ENCODE measurements around the gene RBCK1.
"Not testable (repeated sequence)": the region's sequence is repeated elsewhere in the genome, so short reads cannot be mapped to it uniquely, and the experiment has no call there.

The RBCK1 gene

DNA sequence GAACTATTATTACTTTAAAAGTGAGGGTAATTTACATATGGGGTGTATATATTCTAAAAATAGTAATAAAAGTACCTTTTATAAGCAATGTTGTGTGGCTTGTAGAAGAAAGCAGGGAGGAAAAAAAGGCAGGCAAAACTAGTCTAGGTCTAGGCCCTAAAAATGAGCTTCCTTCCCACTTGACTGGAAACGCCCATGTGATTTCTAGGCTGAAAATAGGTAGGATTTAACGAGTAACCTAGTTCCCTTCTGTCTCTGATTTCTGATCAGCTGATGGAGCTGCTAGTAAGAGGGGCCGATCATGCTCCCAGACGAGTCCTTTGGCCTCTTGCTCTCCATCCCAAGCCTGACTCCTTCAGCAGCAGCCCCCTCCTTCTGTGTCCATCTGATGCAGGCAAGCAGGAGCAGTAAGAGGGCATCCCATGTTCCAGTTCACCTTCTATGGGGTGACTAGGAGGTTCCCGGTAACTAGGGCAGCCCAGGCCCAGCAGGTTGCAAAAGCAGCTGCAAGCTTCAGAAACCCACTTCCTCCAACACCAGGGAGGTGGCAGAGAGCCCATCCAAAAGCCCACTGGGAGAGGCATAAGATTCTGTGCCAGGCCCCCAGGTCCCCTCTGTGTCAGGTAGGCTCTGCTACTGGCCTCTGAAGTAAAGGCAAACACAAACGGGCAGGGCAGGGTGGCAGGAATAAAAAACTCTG lies 29.8 kb downstream of the RBCK1 start:
- no peak overlapping the region for H3K9ac ChIP-seq (ENCODE audit: low read length)
- H3K36me3 ChIP-seq (ENCODE audit: control insufficient read depth, low read depth, low read length), result peaks cover 51% of the 10 kb centered on the region
- H3K27me3 ChIP-seq (ENCODE audit: control insufficient read depth, insufficient read depth, low read length), result peaks cover 19% of the 10 kb centered on the region
- no peak overlapping the region for H3K4me3 ChIP-seq (ENCODE audit: low read length)
- H3K27ac ChIP-seq (ENCODE audit: low read length), result no peak overlapping the region
- H3K9me3 ChIP-seq (ENCODE audit: control insufficient read depth, low read depth, low read length), result no peaks in the 10 kb centered on the region
- H3K4me1 ChIP-seq (ENCODE audit: control insufficient read depth, low read depth, low read length), result peaks cover 9% of the 10 kb centered on the region

- Histone ChIP-seq H3K27ac (ENCODE audit: low read length) (no peak overlapping the region), H3K9ac (ENCODE audit: low read length) (no peak overlapping the region), H3K4me3 (ENCODE audit: low read length) (no peak overlapping the region), H3K27me3 (ENCODE audit: control insufficient read depth, insufficient read depth, low read length) (peaks cover 19% of the 10 kb centered on the region), H3K4me1 (ENCODE audit: control insufficient read depth, low read depth, low read length) (peaks cover 9% of the 10 kb centered on the region), H3K36me3 (ENCODE audit: control insufficient read depth, low read depth, low read length) (peaks cover 51% of the 10 kb centered on the region), H3K9me3 (ENCODE audit: control insufficient read depth, low read depth, low read length) (no peaks in the 10 kb centered on the region)
These were observed 30.7 kb downstream of the RBCK1 start for GRCh38 chr20:438571-439469.

- Histone ChIP-seq H3K9ac (ENCODE audit: low read length) (no peak overlapping the region), H3K9me3 (ENCODE audit: control insufficient read depth, low read depth, low read length) (no peaks in the 10 kb centered on the region), H3K36me3 (ENCODE audit: control insufficient read depth, low read depth, low read length) (peaks cover 58% of the 10 kb centered on the region), H3K4me3 (ENCODE audit: low read length) (no peak overlapping the region), H3K27ac (ENCODE audit: low read length) (no peak overlapping the region), H3K27me3 (ENCODE audit: control insufficient read depth, insufficient read depth, low read length) (peaks cover 11% of the 10 kb centered on the region), H3K4me1 (ENCODE audit: control insufficient read depth, low read depth, low read length) (peaks cover 4% of the 10 kb centered on the region)
These were observed 32.0 kb downstream of the RBCK1 start for GRCh38 chr20:440148-440547.

DNA sequence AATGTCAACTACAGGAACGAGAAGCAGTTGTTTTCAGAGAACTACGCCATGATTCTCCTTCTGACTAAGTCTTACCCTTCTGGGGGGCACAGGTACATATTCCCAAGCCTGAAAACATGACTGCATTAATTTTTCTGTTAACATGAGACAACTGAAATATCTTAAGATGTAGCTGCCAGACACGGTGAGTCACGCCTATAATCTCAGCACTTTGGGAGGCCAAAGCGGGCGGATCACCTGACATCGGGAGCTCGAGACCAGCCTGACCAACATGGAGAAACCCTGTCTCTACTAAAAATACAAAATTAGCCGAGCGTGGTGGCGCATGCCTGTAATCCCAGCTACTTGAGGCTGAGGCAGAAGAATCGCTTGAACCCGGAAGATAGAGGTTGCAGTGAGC lies 32.5 kb downstream of the RBCK1 start:
- H3K4me1 ChIP-seq (ENCODE audit: control insufficient read depth, low read depth, low read length), result peaks cover 4% of the 10 kb centered on the region
- H3K36me3 ChIP-seq (ENCODE audit: control insufficient read depth, low read depth, low read length), result peaks cover 58% of the 10 kb centered on the region
- no peaks in the 10 kb centered on the region for H3K9me3 ChIP-seq (ENCODE audit: control insufficient read depth, low read depth, low read length)
- H3K27me3 ChIP-seq (ENCODE audit: control insufficient read depth, insufficient read depth, low read length), result peaks cover 6% of the 10 kb centered on the region
- no peak overlapping the region for H3K27ac ChIP-seq (ENCODE audit: low read length)
- H3K9ac ChIP-seq (ENCODE audit: low read length), result no peak overlapping the region
- no peak overlapping the region for H3K4me3 ChIP-seq (ENCODE audit: low read length)

GRCh38 chr20:443223-443775 lies 35.2 kb downstream of the RBCK1 start:
- no peaks in the 10 kb centered on the region for H3K9me3 ChIP-seq (ENCODE audit: control insufficient read depth, low read depth, low read length)
- H3K4me1 ChIP-seq (ENCODE audit: control insufficient read depth, low read depth, low read length), result peaks cover 4% of the 10 kb centered on the region
- no peak overlapping the region for H3K9ac ChIP-seq (ENCODE audit: low read length)
- no peak overlapping the region for H3K27ac ChIP-seq (ENCODE audit: low read length)
- no peaks in the 10 kb centered on the region for H3K27me3 ChIP-seq (ENCODE audit: control insufficient read depth, insufficient read depth, low read length)
- peaks cover 50% of the 10 kb centered on the region for H3K36me3 ChIP-seq (ENCODE audit: control insufficient read depth, low read depth, low read length)
- H3K4me3 ChIP-seq (ENCODE audit: low read length), result no peak overlapping the region

GRCh38 chr20:444117-444516 lies 36.0 kb downstream of the RBCK1 start:
- H3K9me3 ChIP-seq (ENCODE audit: control insufficient read depth, low read depth, low read length), result no peaks in the 10 kb centered on the region
- H3K4me1 ChIP-seq (ENCODE audit: control insufficient read depth, low read depth, low read length), result peaks cover 4% of the 10 kb centered on the region
- peaks cover 42% of the 10 kb centered on the region for H3K36me3 ChIP-seq (ENCODE audit: control insufficient read depth, low read depth, low read length)
- no peaks in the 10 kb centered on the region for H3K27me3 ChIP-seq (ENCODE audit: control insufficient read depth, insufficient read depth, low read length)
- H3K27ac ChIP-seq (ENCODE audit: low read length), result no peak overlapping the region
- H3K4me3 ChIP-seq (ENCODE audit: low read length), result no peak overlapping the region
- no peak overlapping the region for H3K9ac ChIP-seq (ENCODE audit: low read length)

GRCh38 chr20:444862-445426 lies 36.8 kb downstream of the RBCK1 start:
- no peaks in the 10 kb centered on the region for H3K27me3 ChIP-seq (ENCODE audit: control insufficient read depth, insufficient read depth, low read length)
- H3K4me1 ChIP-seq (ENCODE audit: control insufficient read depth, low read depth, low read length), result peaks cover 4% of the 10 kb centered on the region
- no peak overlapping the region for H3K9ac ChIP-seq (ENCODE audit: low read length)
- no peaks in the 10 kb centered on the region for H3K9me3 ChIP-seq (ENCODE audit: control insufficient read depth, low read depth, low read length)
- no peak overlapping the region for H3K4me3 ChIP-seq (ENCODE audit: low read length)
- H3K36me3 ChIP-seq (ENCODE audit: control insufficient read depth, low read depth, low read length), result peaks cover 35% of the 10 kb centered on the region
- H3K27ac ChIP-seq (ENCODE audit: low read length), result no peak overlapping the region

- Histone ChIP-seq H3K27ac (ENCODE audit: low read length) (no peak overlapping the region), H3K9me3 (ENCODE audit: control insufficient read depth, low read depth, low read length) (no peaks in the 10 kb centered on the region), H3K4me1 (ENCODE audit: control insufficient read depth, low read depth, low read length) (peaks cover 4% of the 10 kb centered on the region), H3K27me3 (ENCODE audit: control insufficient read depth, insufficient read depth, low read length) (no peaks in the 10 kb centered on the region), H3K36me3 (ENCODE audit: control insufficient read depth, low read depth, low read length) (peaks cover 28% of the 10 kb centered on the region), H3K4me3 (ENCODE audit: low read length) (no peak overlapping the region), H3K9ac (ENCODE audit: low read length) (no peak overlapping the region)
These were observed 37.6 kb downstream of the RBCK1 start for GRCh38 chr20:445514-446336.

DNA sequence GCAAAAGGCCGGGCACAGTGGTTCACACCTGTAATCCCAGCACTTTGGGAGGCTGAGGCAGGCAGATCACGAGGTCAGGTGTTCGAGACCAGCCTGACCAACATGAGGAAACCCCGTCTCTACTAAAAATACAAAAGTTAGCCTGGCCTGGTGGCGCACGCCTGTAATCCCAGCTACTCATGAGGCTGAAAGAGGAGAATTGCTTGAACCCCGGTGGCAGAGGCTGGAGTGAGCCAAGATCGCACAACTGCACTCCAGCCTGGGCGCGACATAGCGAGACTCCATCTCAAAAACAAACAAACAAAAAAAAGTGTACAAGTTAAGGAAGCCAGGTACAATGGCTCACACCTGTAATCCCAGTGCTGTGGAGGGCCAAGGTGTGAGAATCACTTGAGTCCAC lies 43.9 kb downstream of the RBCK1 start:
- H3K4me1 ChIP-seq (ENCODE audit: control insufficient read depth, low read depth, low read length), result not testable (repeated sequence)

GRCh38 chr20:454951-455350 lies 46.9 kb downstream of the RBCK1 start:
- H3K9me3 ChIP-seq (ENCODE audit: control insufficient read depth, low read depth, low read length), result no peaks in the 10 kb centered on the region
- no peaks in the 10 kb centered on the region for H3K36me3 ChIP-seq (ENCODE audit: control insufficient read depth, low read depth, low read length)
- no peak overlapping the region for H3K9ac ChIP-seq (ENCODE audit: low read length)
- no peak overlapping the region for H3K27ac ChIP-seq (ENCODE audit: low read length)
- no peaks in the 10 kb centered on the region for H3K4me1 ChIP-seq (ENCODE audit: control insufficient read depth, low read depth, low read length)
- no peak overlapping the region for H3K4me3 ChIP-seq (ENCODE audit: low read length)
- H3K27me3 ChIP-seq (ENCODE audit: control insufficient read depth, insufficient read depth, low read length), result no peaks in the 10 kb centered on the region

More for the DNA sequence above, 43.9 kb downstream of the RBCK1 start:
- H3K36me3 ChIP-seq (ENCODE audit: control insufficient read depth, low read depth, low read length); H3K4me3 ChIP-seq (ENCODE audit: low read length); H3K9ac ChIP-seq (ENCODE audit: low read length); H3K9me3 ChIP-seq (ENCODE audit: control insufficient read depth, low read depth, low read length); H3K27me3 ChIP-seq (ENCODE audit: control insufficient read depth, insufficient read depth, low read length); H3K27ac ChIP-seq (ENCODE audit: low read length): not testable (repeated sequence)

- no peaks in the 10 kb centered on the region for H3K36me3 ChIP-seq (ENCODE audit: control insufficient read depth, low read depth, low read length)
- peaks cover 7% of the 10 kb centered on the region for H3K4me1 ChIP-seq (ENCODE audit: control insufficient read depth, low read depth, low read length)
- H3K27ac ChIP-seq (ENCODE audit: low read length), result no peak overlapping the region
- H3K4me3 ChIP-seq (ENCODE audit: low read length), result no peak overlapping the region
- no peak overlapping the region for H3K9ac ChIP-seq (ENCODE audit: low read length)
- no peaks in the 10 kb centered on the region for H3K9me3 ChIP-seq (ENCODE audit: control insufficient read depth, low read depth, low read length)
- peaks cover 21% of the 10 kb centered on the region for H3K27me3 ChIP-seq (ENCODE audit: control insufficient read depth, insufficient read depth, low read length)
These were observed 50.7 kb downstream of the RBCK1 start for GRCh38 chr20:458776-459175.

All from iPS-18a (cell line).